ENCODE data around the gene CPA5. TPM values are rescaled to one million over a fixed set of nuclear protein-coding genes. Genes with fewer than 3 reads are reported as not detected.
A peak's percentile ranks its signal among the peaks of the same experiment; 100 is the strongest.

CPA5 gene
- total RNA-seq, 2 donors from 2014 or later = not detected

DNA sequence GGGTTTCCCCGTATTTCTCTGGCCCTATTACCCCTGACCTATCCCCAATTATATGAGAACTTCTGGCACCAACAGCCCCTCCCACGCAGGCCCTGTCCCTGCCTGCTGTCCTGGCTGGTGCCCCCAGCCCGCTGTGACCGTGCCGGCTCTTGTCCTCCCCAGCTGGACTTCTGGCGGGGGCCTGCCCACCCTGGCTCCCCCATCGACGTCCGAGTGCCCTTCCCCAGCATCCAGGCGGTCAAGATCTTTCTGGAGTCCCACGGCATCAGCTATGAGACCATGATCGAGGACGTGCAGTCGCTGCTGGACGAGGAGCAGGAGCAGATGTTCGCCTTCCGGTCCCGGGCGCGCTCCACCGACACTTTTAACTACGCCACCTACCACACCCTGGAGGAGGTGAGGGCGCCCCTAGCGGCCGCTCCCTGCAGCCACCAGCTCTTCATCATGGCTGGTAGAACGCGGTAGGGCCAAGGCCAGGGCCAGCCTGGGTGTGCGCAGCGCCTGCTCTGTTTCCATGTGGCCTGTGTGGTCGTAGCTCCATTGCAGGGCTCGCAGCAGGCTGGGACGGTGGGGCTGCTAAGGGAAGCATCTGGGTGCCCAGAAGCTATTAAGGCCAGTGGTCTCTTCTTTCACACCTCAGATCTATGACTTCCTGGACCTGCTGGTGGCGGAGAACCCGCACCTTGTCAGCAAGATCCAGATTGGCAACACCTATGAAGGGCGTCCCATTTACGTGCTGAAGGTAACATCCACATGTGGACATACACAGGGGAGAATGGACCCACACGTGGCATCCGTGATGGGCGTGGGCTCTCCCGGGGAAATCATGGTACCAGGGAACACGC lies 37.1 kb downstream of the CPA5 start:
- peaks cover under 1% of the 10 kb centered on the region for H3K9me3 Mint-ChIP-seq
- no peaks in the 10 kb centered on the region for H3K36me3 Mint-ChIP-seq
- H3K27ac Mint-ChIP-seq = no peak overlapping the region
- H3K4me3 Mint-ChIP-seq = no peak overlapping the region
- H3K27me3 Mint-ChIP-seq = no peaks in the 10 kb centered on the region
- DNase-seq (ENCODE audit: low spot score) (no peak), ATAC-seq (no peak)
- peaks cover 0 to 6% of the 10 kb centered on the region in 2 donors for H3K4me1 Mint-ChIP-seq (ENCODE audit: low read depth in 2 of 2)

DNA sequence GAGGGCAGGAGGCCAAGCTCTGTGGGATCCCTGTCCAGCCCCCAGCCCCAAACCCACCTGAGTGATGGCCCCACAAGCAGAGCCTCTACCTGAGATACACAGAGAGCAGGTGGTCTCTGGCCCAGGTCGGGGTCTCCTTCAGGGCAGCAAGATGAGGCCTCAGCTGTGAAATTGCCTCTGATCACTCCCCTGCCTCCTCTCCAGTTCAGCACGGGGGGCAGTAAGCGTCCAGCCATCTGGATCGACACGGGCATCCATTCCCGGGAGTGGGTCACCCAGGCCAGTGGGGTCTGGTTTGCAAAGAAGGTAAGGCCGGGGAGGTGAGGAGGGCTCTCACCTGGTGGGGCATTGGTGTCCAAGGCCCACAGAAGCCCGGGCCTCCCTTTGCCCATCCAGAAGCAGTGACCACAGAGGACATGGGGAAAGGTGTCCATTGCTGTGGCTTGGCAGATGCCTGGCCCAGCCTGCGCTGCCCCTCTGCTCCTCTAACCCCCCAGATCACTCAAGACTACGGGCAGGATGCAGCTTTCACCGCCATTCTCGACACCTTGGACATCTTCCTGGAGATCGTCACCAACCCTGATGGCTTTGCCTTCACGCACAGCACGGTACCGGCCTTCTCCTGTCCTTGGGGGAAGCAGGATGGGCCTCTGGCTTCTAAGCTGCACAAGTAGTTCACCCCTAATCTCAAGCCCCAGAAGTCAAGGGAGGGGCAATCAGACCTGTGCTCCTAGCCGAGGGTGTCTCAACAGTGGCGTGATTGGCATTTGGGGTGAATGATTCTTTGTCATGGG lies 38.8 kb downstream of the CPA5 start:
- H3K4me1 Mint-ChIP-seq (ENCODE audit: low read depth in 2 of 2) = peaks cover 0 to 6% of the 10 kb centered on the region in 2 donors

DNA sequence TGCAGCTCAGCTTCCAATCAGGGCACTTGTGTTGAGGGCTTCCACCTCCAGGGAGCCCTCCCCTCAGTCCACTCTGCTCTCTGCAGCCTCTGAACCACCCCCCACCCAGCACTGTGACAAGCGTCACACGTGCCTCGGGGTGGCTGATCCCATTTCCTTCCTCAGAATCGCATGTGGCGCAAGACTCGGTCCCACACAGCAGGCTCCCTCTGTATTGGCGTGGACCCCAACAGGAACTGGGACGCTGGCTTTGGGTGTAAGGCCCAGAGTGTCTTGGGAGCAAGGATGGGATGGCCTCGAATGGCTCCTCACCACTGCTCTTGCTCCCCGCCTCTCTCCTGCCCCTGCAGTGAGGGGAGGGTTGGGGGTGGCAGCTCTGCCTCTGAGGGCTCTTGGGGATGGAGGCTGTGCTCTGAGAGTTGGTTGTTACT lies 39.8 kb downstream of the CPA5 start:
- Mint-ChIP-seq H3K9me3 (no peaks in the 10 kb centered on the region), H3K27ac (no peak overlapping the region), H3K27me3 (no peaks in the 10 kb centered on the region), H3K4me3 (no peak overlapping the region), H3K4me1 (ENCODE audit: low read depth in 2 of 2) (peaks cover 0 to 3% of the 10 kb centered on the region in 2 donors), H3K36me3 (no peaks in the 10 kb centered on the region)
- no peak for DNase-seq (ENCODE audit: low spot score)
- no peak for ATAC-seq

More for the DNA sequence above, 38.8 kb downstream of the CPA5 start:
- DNase-seq (ENCODE audit: low spot score) (no peak), ATAC-seq (no peak)
- no peaks in the 10 kb centered on the region for H3K9me3 Mint-ChIP-seq
- H3K36me3 Mint-ChIP-seq = no peaks in the 10 kb centered on the region
- no peak overlapping the region for H3K27ac Mint-ChIP-seq
- H3K27me3 Mint-ChIP-seq = no peaks in the 10 kb centered on the region
- no peak overlapping the region for H3K4me3 Mint-ChIP-seq

DNA sequence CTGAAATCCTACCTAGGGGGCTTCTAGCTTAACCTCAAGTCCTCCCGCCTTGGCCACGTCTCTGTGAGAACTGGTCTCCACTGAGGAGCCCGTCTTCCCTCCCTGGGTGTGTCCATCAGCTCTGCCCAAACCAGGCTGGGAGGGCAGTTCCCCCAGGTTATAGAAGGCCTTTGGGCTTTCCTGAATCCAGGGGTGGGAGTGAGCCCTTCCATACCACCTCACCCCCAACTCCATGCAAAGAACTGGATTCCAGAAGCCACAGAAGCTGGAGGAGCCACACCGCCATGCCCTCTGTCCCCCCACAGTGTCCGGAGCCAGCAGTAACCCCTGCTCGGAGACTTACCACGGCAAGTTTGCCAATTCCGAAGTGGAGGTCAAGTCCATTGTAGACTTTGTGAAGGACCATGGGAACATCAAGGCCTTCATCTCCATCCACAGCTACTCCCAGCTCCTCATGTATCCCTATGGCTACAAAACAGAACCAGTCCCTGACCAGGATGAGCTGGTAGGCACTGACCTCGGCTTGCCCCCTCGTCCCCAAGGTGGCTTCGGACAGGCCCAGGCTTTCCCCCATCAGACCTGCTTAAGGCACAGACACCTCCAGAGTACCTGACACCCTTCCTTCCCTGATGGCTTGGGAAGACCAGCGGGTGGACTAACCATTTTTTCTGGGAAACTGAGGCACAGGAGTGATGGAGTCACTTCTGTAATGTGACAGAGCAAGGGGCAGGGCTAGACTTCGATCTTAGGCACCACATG lies 40.4 kb downstream of the CPA5 start:
- no peak for ATAC-seq
- DNase-seq (ENCODE audit: low spot score) = no peak
- Mint-ChIP-seq H3K9me3 (no peaks in the 10 kb centered on the region), H3K27ac (no peak overlapping the region), H3K4me1 (ENCODE audit: low read depth in 2 of 2) (peaks cover 0 to 3% of the 10 kb centered on the region in 2 donors), H3K36me3 (no peaks in the 10 kb centered on the region), H3K27me3 (no peaks in the 10 kb centered on the region), H3K4me3 (no peak overlapping the region)

DNA sequence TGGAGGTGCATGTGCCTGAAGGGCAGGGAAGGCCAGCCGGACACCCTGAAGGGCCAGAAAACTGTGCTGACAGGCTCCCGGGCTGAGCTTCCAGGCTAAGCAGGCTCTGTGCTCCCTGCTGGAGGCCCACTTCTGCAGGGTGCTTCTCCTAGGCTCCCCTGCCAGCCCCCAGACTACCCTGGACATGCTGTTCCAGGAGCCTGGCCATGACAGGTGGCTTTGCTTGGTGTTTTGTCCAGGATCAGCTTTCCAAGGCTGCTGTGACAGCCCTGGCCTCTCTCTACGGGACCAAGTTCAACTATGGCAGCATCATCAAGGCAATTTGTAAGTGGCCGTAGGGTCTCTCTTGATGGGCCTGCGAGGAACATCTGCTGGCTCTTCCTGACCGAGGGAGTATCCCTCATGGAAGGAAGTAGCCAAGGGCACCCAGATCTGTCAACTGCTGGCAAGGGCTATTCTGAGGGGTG lies 41.0 kb downstream of the CPA5 start:
- H3K27ac Mint-ChIP-seq = no peak overlapping the region
- H3K9me3 Mint-ChIP-seq = no peaks in the 10 kb centered on the region
- no peak for DNase-seq (ENCODE audit: low spot score)

DNA sequence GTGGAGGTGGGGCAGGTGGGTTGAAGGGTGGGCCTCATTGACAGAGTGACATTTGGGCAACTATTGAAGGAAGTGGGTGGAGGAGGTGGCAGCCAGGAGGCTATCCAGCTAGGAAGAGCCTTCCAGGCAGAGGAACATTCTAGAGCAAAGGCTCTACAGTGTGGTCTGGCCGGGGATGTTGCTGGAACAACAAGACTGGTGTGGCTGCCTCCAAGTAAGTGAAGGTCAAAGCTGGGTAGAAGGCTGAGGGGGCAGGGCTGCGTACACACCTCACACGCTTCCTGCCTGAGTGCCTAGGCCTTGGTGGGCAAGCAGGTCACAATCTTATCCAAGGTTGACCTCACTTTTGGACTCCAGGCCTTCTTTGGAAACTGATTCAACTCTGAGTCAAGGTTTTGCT lies 42.3 kb downstream of the CPA5 start:
- peaks cover 0 to 3% of the 10 kb centered on the region in 2 donors for H3K4me1 Mint-ChIP-seq (ENCODE audit: low read depth in 2 of 2)
- no peaks in the 10 kb centered on the region for H3K9me3 Mint-ChIP-seq

More for the DNA sequence above, 41.0 kb downstream of the CPA5 start:
- Mint-ChIP-seq H3K4me1 (ENCODE audit: low read depth in 2 of 2) (peaks cover 0 to 3% of the 10 kb centered on the region in 2 donors), H3K27me3 (no peaks in the 10 kb centered on the region), H3K4me3 (no peak overlapping the region), H3K36me3 (no peaks in the 10 kb centered on the region)
- no peak for ATAC-seq

DNA sequence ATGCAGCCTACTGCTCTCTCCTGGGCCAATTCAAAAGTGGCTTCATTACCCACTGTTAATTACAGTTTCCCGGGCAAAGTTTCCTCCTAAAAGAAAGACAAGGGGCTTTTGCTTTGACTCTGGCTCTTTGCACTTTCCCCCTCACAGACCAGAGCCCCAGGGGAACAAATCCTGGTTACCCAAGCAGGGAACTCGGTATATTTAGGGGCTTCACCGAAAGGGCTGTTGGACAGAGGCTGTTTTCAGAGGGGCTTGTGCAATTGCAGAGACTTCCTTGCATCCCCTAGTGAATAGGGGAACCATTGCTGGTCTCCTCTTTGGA lies 42.7 kb downstream of the CPA5 start:
- H3K36me3 Mint-ChIP-seq = no peaks in the 10 kb centered on the region
- no peaks in the 10 kb centered on the region for H3K27me3 Mint-ChIP-seq
- H3K4me1 Mint-ChIP-seq (ENCODE audit: low read depth in 2 of 2) = peaks cover 0 to 3% of the 10 kb centered on the region in 2 donors
- no peak overlapping the region for H3K27ac Mint-ChIP-seq
- no peak overlapping the region for H3K4me3 Mint-ChIP-seq
- no peaks in the 10 kb centered on the region for H3K9me3 Mint-ChIP-seq
- no peak for DNase-seq (ENCODE audit: low spot score)
- no peak for ATAC-seq

More for the DNA sequence above, 42.3 kb downstream of the CPA5 start:
- no peak overlapping the region for H3K4me3 Mint-ChIP-seq
- DNase-seq (ENCODE audit: low spot score) (no peak), ATAC-seq (no peak)
- H3K36me3 Mint-ChIP-seq = no peaks in the 10 kb centered on the region
- H3K27me3 Mint-ChIP-seq = no peaks in the 10 kb centered on the region
- H3K27ac Mint-ChIP-seq = no peak overlapping the region

DNA sequence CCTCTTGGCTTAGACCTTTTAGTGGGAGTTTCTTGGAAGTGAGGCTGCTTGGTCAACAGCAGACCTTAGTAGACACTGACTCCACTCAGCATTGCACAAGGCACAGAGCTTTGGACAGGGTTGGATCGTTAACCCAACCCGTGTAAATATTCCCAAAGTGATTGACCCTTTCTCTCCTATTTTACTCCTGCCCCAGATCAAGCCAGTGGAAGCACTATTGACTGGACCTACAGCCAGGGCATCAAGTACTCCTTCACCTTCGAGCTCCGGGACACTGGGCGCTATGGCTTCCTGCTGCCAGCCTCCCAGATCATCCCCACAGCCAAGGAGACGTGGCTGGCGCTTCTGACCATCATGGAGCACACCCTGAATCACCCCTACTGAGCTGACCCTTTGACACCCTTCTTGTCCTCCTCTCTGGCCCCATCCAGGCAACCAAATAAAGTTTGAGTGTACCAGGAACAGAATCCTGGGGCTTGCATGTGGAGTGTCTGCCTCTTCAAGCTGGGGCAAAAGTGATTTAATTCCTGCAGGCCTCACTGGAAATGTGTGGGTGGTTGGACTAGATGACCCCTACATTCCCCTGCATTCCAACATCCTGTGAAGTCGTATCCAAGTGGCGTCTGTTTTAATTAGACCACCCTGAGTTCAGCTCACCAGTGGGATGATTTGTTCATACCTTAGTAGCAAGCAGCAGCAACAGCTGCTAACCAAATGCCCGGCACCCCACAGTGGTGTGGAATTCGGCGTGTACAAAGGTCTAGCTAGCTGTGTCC lies 43.2 kb downstream of the CPA5 start:
- no peak for ATAC-seq
- DNase-seq (ENCODE audit: low spot score) = no peak
- Mint-ChIP-seq H3K27me3 (no peaks in the 10 kb centered on the region), H3K36me3 (no peaks in the 10 kb centered on the region), H3K9me3 (no peaks in the 10 kb centered on the region), H3K4me3 (no peak overlapping the region), H3K4me1 (ENCODE audit: low read depth in 2 of 2) (peaks cover 0 to 3% of the 10 kb centered on the region in 2 donors), H3K27ac (no peak overlapping the region)

DNA sequence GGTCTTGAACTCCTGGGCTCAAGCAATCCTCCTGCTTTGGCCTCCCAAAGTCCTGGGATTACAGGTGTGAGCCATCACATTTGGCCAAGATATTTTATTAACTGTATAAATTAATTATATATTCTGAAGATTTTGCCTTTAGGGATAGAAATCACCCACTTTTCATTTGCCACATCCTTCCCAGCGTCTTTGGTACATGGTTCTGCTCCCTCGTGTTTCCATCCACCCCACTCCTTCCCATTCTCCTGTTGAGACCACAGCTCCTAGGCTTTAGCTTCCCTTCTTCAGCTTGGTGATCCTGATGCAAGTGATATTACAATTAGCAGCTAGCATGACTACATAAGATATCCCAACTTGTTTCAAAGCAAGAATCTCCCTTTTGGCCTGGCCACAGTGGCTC lies 44.1 kb downstream of the CPA5 start:
- ATAC-seq = no peak
- Mint-ChIP-seq H3K9me3 (no peaks in the 10 kb centered on the region), H3K4me1 (ENCODE audit: low read depth in 2 of 2) (peaks cover 5 to 8% of the 10 kb centered on the region in 2 donors)

DNA sequence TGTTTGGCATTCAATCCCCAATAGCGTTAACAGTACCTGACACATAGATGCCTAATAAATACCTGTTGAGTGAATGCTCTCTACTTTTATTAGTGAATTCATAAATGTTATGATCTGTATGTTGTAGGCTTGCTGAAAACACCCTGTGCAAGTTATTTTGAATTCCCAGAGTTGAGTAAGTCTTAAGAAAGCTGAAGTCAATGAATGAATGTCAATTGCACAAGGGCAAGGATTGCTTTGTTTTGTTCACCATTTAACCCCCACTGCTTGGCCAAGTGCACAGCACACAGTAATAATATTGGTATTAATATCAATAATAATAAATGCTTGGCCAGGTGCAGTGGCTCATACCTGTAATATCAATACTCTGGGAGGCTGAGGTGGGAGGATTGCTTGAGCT lies 45.9 kb downstream of the CPA5 start:
- H3K9me3 Mint-ChIP-seq = no peaks in the 10 kb centered on the region
- H3K4me3 Mint-ChIP-seq = no peak overlapping the region
- no peak for ATAC-seq
- no peaks in the 10 kb centered on the region for H3K27me3 Mint-ChIP-seq
- DNase-seq (ENCODE audit: low spot score) = no peak
- H3K36me3 Mint-ChIP-seq = no peaks in the 10 kb centered on the region
- peaks cover 17 to 20% of the 10 kb centered on the region in 2 donors for H3K4me1 Mint-ChIP-seq (ENCODE audit: low read depth in 2 of 2)
- no peak overlapping the region for H3K27ac Mint-ChIP-seq

More for the DNA sequence above, 44.1 kb downstream of the CPA5 start:
- Mint-ChIP-seq H3K36me3 (no peaks in the 10 kb centered on the region), H3K27me3 (no peaks in the 10 kb centered on the region), H3K27ac (no peak overlapping the region), H3K4me3 (no peak overlapping the region)
- no peak for DNase-seq (ENCODE audit: low spot score)

DNA sequence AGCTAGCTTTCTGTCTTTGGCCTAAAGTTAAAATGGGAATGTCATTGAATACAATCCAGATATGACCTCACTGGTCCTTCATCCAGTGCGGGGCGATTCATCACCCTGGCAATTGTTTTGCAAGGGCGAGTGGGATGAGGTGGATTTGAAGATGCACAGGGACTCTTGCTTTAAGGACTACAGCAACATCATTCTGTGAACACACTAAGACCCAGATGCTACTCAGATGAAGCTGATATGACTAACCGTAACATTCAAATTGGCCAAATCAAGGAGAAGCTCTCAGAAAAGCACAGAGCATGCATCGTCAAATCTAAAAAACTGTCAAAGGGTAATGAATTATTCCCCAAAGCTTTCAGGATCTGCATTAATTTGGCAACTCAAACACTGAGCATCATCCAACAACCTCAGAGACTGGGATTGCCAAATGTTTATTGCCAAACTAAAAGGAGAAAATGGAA lies 48.5 kb downstream of the CPA5 start:
- no peaks in the 10 kb centered on the region for H3K27me3 Mint-ChIP-seq
- H3K4me1 Mint-ChIP-seq (ENCODE audit: low read depth in 2 of 2) = peaks cover 17 to 20% of the 10 kb centered on the region in 2 donors
- H3K36me3 Mint-ChIP-seq = no peaks in the 10 kb centered on the region
- no peaks in the 10 kb centered on the region for H3K9me3 Mint-ChIP-seq
- DNase-seq (ENCODE audit: low spot score) = no peak
- H3K27ac Mint-ChIP-seq = no peak overlapping the region
- ATAC-seq = no peak
- H3K4me3 Mint-ChIP-seq = peak overlapping the region; percentile 55

DNA sequence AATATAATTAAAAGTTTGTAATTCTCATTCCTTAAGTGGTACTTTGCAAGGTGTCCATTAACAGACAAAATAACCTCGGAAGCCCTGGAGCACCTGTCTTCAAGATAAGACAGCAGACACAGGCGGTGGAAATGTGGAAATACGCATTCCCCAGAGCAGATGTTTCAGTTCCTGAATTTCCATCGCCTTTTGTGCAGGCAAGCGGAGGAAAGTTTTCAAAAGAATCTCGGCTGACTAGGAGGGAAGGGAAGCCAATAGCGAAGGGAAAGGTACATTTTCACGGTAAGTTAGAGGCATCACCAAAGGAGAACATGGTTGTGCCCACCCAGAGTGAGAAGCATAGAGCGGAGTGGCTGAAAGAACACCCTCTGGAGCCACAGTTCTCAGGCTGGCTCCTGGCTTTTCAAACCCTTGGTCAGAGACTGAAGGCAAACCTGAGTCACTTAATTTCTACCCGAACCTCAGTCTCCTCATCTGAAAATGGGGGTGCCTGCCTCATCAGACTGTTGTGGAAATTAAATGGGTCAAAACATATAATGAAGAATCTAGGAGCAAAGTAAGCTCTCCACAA lies 49.3 kb downstream of the CPA5 start:
- no peaks in the 10 kb centered on the region for H3K27me3 Mint-ChIP-seq
- no peaks in the 10 kb centered on the region for H3K36me3 Mint-ChIP-seq
- ATAC-seq = no peak
- H3K4me3 Mint-ChIP-seq = peak overlapping the region; percentile 55
- DNase-seq (ENCODE audit: low spot score) = no peak
- peak overlapping the region; percentile 56 to 87 for H3K27ac Mint-ChIP-seq
- H3K4me1 Mint-ChIP-seq (ENCODE audit: low read depth in 2 of 2) = peaks cover 17 to 20% of the 10 kb centered on the region in 2 donors
- no peaks in the 10 kb centered on the region for H3K9me3 Mint-ChIP-seq
